K562 (cell line): ENCODE measurements around the gene APOBEC3A. TPM values are rescaled to one million over a fixed set of nuclear protein-coding genes. Genes with fewer than 3 reads are reported as not detected.

Experiments used
- BCL6 ChIP-seq: fragments of 250-450 bp; sonication (Bioruptor Pico); IDR thresholded peaks from 2 replicates; pipeline ENCODE4 v1.4.0; 2020
- C11orf30 ChIP-seq: fragments of 450-650 bp; IDR thresholded peaks from 2 replicates; pipeline ENCODE4 v1.6.1; 2016; ENCODE audit warnings: low read depth, mild to moderate bottlenecking
- CCAR2 ChIP-seq: fragments of 200-400 bp; formaldehyde crosslinking; IDR thresholded peaks from 2 replicates; pipeline ENCODE4 v1.6.1; 2017; ENCODE audit warnings: mild to moderate bottlenecking, low read depth, low read length
- CEBPZ ChIP-seq: fragments of 150-350 bp; IDR thresholded peaks from 2 replicates; pipeline ENCODE4 v1.6.1; 2014; ENCODE audit warnings: low read depth, mild to moderate bottlenecking, low read length, borderline replicate concordance
- E4F1 ChIP-seq: fragments of 250-450 bp; sonication (Bioruptor Pico); IDR thresholded peaks from 2 replicates; pipeline ENCODE4 v1.5.0; 2021; ENCODE audit warnings: mild to moderate bottlenecking, borderline replicate concordance
- GABPA ChIP-seq: fragments of 200-800 bp; sonication (Bioruptor generic); conservative IDR thresholded peaks from 2 replicates; pipeline ENCODE4 v1.6.1; 2016; ENCODE audit warnings: low read depth, missing genetic modification characterization, missing compliant biosample characterization
- GTF2B ChIP-seq: IDR thresholded peaks from 2 replicates; pipeline ENCODE4 v1.6.1; 2011; ENCODE audit not compliant: insufficient read length; ENCODE audit errors: extremely low read depth
- GTF3C2 ChIP-seq: IDR thresholded peaks from 3 replicates; pipeline ENCODE4 v1.6.1; 2011; ENCODE audit warnings: borderline replicate concordance, mild to moderate bottlenecking, moderate library complexity; ENCODE audit not compliant: insufficient read length; ENCODE audit errors: extremely low read depth
- HMG20B ChIP-seq: fragments of 250-450 bp; sonication (Bioruptor Pico); IDR thresholded peaks from 2 replicates; pipeline ENCODE4 v1.5.0; 2021; ENCODE audit warnings: mild to moderate bottlenecking
- HMGN3 ChIP-seq: IDR thresholded peaks from 2 replicates; pipeline ENCODE4 v1.6.1; 2011; ENCODE audit warnings: borderline replicate concordance, low read depth, mild to moderate bottlenecking, mixed read lengths, low read length; ENCODE audit not compliant: insufficient read length; ENCODE audit errors: extremely low read depth
- HNRNPL ChIP-seq: fragments of 200-400 bp; formaldehyde crosslinking; IDR thresholded peaks from 2 replicates; pipeline ENCODE4 v1.6.1; 2017; ENCODE audit warnings: low read depth, mild to moderate bottlenecking, low read length
- HOXB6 ChIP-seq: fragments of 250-450 bp; sonication (Bioruptor Pico); IDR thresholded peaks from 2 replicates; pipeline ENCODE4 v1.5.1; 2022; ENCODE audit warnings: mild to moderate bottlenecking, borderline replicate concordance
- NFE2L1 ChIP-seq: fragments of 450-650 bp; IDR thresholded peaks from 2 replicates; pipeline ENCODE4 v1.6.1; 2016; ENCODE audit warnings: missing genetic modification characterization, low read depth, mild to moderate bottlenecking, missing compliant biosample characterization, moderate library complexity, borderline replicate concordance
- PHF20 ChIP-seq: fragments of 450-650 bp; IDR thresholded peaks from 2 replicates; pipeline ENCODE4 v1.6.1; 2018; ENCODE audit not compliant: partially characterized antibody
- SMARCA4 ChIP-seq: fragments of 450-650 bp; IDR thresholded peaks from 2 replicates; pipeline ENCODE4 v1.6.1; 2016
- SMARCA5 ChIP-seq: fragments of 450-650 bp; IDR thresholded peaks from 2 replicates; pipeline ENCODE4 v1.6.1; 2016
- TEAD4 ChIP-seq, 2 experiments: sonication (generic) in 1 of 2; formaldehyde crosslinking in 1 of 2; IDR thresholded peaks; 2 replicates each; pipeline versions ENCODE4 v1.6.1 to v1.8.0; 2012 to 2022; ENCODE audit warnings: borderline replicate concordance in 1 of 2, inconsistent platforms in 1 of 2, low read length in 1 of 2, mild to moderate bottlenecking in 1 of 2, missing genetic modification reagents in 1 of 2
- polyA plus RNA-seq, 8 experiments: library from polyadenylated mRNA; depleted of rRNA in 4 of 8; stranded (reverse) in 5 of 8; unstranded in 3 of 8; fragments of >200 nt; fragmentation: Nextera tagmentation in 2 of 8; fragmentation: Illumina TruSeq in 1 of 8; extraction: Ambion mirVana in 2 of 8; extraction: Trizol in 1 of 8; gene quantifications; 2 replicates each; pipeline versions ENCODE4 v1.2.1 to v1.2.3, GENCODE V29; 2011 to 2014; ENCODE audit warnings: inconsistent platforms in 1 of 8, missing spikeins in 1 of 8
- total RNA-seq, 7 experiments: library from RNA; depleted of rRNA in 6 of 7; stranded (reverse); fragments of >200 nt in 6 of 7; fragmentation: Illumina TruSeq in 2 of 7; extraction: Trizol in 2 of 7; gene quantifications; 2 replicates each; pipeline versions ENCODE4 v1.2.1 to v1.2.3, GENCODE V29; 2011 to 2021; ENCODE audit warnings: low replicate concordance in 1 of 7

Gene APOBEC3A
- total and polyA plus RNA-seq, 9 of the 15 experiments (the other 6 are each of a cell fraction or from before 2014, with no cell fraction given) = 0.04 TPM; not detected in 8

GRCh38 chr22:38984224-38984623, 26.8 kb downstream of the APOBEC3A start (continued):
- TF ChIP-seq GTF2B (no peak), SMARCA4 (peak; percentile 45), CEBPZ (peak; percentile 41; the same call in 1 of the 2 replicates), C11orf30 (peak; percentile 89), HMGN3 (no peak), SMARCA5 (no peak), GABPA (tag) (no peak), E4F1 (no peak), NFE2L1 (no peak), CCAR2 (no peak), BCL6 (CRISPR knock-in tag) (no peak), PHF20 (no peak), HNRNPL (no peak), HOXB6 (CRISPR knock-in tag) (no peak), GTF3C2 (no peak), TEAD4 (IDR thresholded peaks at IDR 0.05; ENCODE audit: low read length) (no peak), TEAD4 (CRISPR knock-in tag; IDR thresholded peaks at IDR 0.05; ENCODE audit: borderline replicate concordance) (no peak), HMG20B (CRISPR knock-in tag) (no peak)
